Globus pallidus (tissue), 1 donor: ENCODE data around the gene MS4A14.
"Not testable (repeated sequence)": the region's sequence is repeated elsewhere in the genome, so short reads cannot be mapped to it uniquely, and the experiment has no call there.

Experiments used
- DNase-seq: peaks from one replicate; pipeline ENCODE4 v3.0.0-alpha.2; 2015; ENCODE audit warnings: low spot score

The MS4A14 gene

GRCh38 chr11:60390419-60390818 lies 5.8 kb upstream of the MS4A14 start:
- no peak for DNase-seq

GRCh38 chr11:60392361-60392760 lies 3.9 kb upstream of the MS4A14 start:
- no peak for DNase-seq

GRCh38 chr11:60393016-60393415 lies 3.2 kb upstream of the MS4A14 start:
- no peak for DNase-seq

GRCh38 chr11:60394666-60395380 lies 1.4 kb upstream of the MS4A14 start:
- no peak for DNase-seq

- DNase-seq = peak; percentile 17
Measured at GRCh38 chr11:60396799-60397198, 540 bp downstream of the MS4A14 start.

- DNase-seq = no peak
Measured at GRCh38 chr11:60420015-60420414, 23.8 kb downstream of the MS4A14 start.

- no peak for DNase-seq
Measured at GRCh38 chr11:60422609-60423008, 26.4 kb downstream of the MS4A14 start.

GRCh38 chr11:60428517-60428916 lies 32.3 kb downstream of the MS4A14 start:
- no peak for DNase-seq

GRCh38 chr11:60429272-60429671 lies 33.0 kb downstream of the MS4A14 start, which contains the start of gene MS4A5:
TSS of gene MS4A5 (plus strand) at chr11:60429572. CDS start at chr11:60429675, 103 bp downstream.
- DNase-seq = no peak

- DNase-seq = no peak
Measured at GRCh38 chr11:60431251-60431650, 35.0 kb downstream of the MS4A14 start.

- no peak for DNase-seq
Measured at GRCh38 chr11:60433401-60433800, 37.1 kb downstream of the MS4A14 start.

GRCh38 chr11:60447070-60447469 lies 50.8 kb downstream of the MS4A14 start:
- no peak for DNase-seq

- DNase-seq = no peak
Measured at GRCh38 chr11:60447846-60448245, 51.6 kb downstream of the MS4A14 start.

GRCh38 chr11:60451185-60451584 lies 54.9 kb downstream of the MS4A14 start:
- DNase-seq = not testable (repeated sequence)

- DNase-seq = no peak
Measured at GRCh38 chr11:60454212-60454611, 58.0 kb downstream of the MS4A14 start.

- no peak for DNase-seq
Measured at GRCh38 chr11:60455531-60456042, 59.3 kb downstream of the MS4A14 start, which contains the start of gene MS4A1. TSS of gene MS4A1 (plus strand) at chr11:60455847. CDS start at chr11:60462375, 6,528 bp downstream.

GRCh38 chr11:60457576-60457975 lies 61.3 kb downstream of the MS4A14 start:
- no peak for DNase-seq

- DNase-seq = no peak
Measured at GRCh38 chr11:60459345-60459744, 63.1 kb downstream of the MS4A14 start.
